Keratinocyte (primary cell): ENCODE measurements around the gene TMCO4. TPM values are rescaled to one million over a fixed set of nuclear protein-coding genes. Genes with fewer than 3 reads are reported as not detected.

Experiments used
- DNase-seq: peaks from one replicate; pipeline ENCODE4 v3.0.0-alpha.2; 2011; ENCODE audit warnings: low read depth, missing footprints, low spot score
- FAIRE-seq: peaks from 2 replicates; lab custom pipeline; 2011; peaks lifted over from hg19 to GRCh38; lab: Jason Lieb, UNC
- H2AFZ ChIP-seq: 2 replicates; pipeline ENCODE4 v1.6.0; 2012; ENCODE audit warnings: low read length, control low read depth, inconsistent platforms; ENCODE audit not compliant: control insufficient read depth
- H3K27ac ChIP-seq: 2 replicates; pipeline ENCODE4 v1.5.1; 2011; ENCODE audit warnings: low read length; ENCODE audit not compliant: control insufficient read depth, insufficient read depth
- H3K27me3 ChIP-seq: 3 replicates; pipeline ENCODE4 v1.6.0; 2011; ENCODE audit warnings: low read length; ENCODE audit not compliant: control insufficient read depth, insufficient read depth; ENCODE audit errors: extremely low read depth
- H3K36me3 ChIP-seq, 2 experiments: 2 replicates in 1 of 2; 3 replicates in 1 of 2; pipeline ENCODE4 v1.5.1; 2011; ENCODE audit warnings: low read length in 2 of 2, mild to moderate bottlenecking in 1 of 2; ENCODE audit not compliant: control insufficient read depth in 2 of 2, insufficient read depth in 2 of 2; ENCODE audit errors: extremely low read depth in 1 of 2
- H3K4me1 ChIP-seq: 3 replicates; pipeline ENCODE4 v1.5.1; 2011; ENCODE audit warnings: low read length; ENCODE audit not compliant: control insufficient read depth, insufficient read depth; ENCODE audit errors: extremely low read depth
- H3K4me2 ChIP-seq: 3 replicates; pipeline ENCODE4 v1.6.0; 2011; ENCODE audit warnings: low read depth, low read length; ENCODE audit not compliant: control insufficient read depth, insufficient read depth; ENCODE audit errors: extremely low read depth
- H3K4me3 ChIP-seq, 3 experiments: fragments of 200-600 bp in 1 of 3; sonication (generic) in 1 of 3; 2 replicates in 2 of 3; 3 replicates in 1 of 3; pipeline ENCODE4 v1.5.1; 2011 to 2016; ENCODE audit warnings: low read length in 3 of 3, mild to moderate bottlenecking in 3 of 3, control low read depth in 2 of 3, inconsistent platforms in 1 of 3, low read depth in 1 of 3, mixed read lengths in 1 of 3, mixed run types in 1 of 3, moderate library complexity in 1 of 3; ENCODE audit not compliant: control insufficient read depth in 2 of 3, insufficient read depth in 2 of 3; ENCODE audit errors: extremely low read depth in 1 of 3
- H3K79me2 ChIP-seq: 2 replicates; pipeline ENCODE4 v1.6.0; 2012; ENCODE audit warnings: low read length; ENCODE audit not compliant: control insufficient read depth, insufficient read depth
- H3K9ac ChIP-seq: 3 replicates; pipeline ENCODE4 v1.6.0; 2011; ENCODE audit warnings: low read length; ENCODE audit not compliant: control insufficient read depth, insufficient read depth; ENCODE audit errors: extremely low read depth
- H3K9me1 ChIP-seq: 3 replicates; pipeline ENCODE4 v1.6.0; 2011; ENCODE audit warnings: low read length; ENCODE audit not compliant: control insufficient read depth, insufficient read depth; ENCODE audit errors: extremely low read depth
- H3K9me3 ChIP-seq: 2 replicates; pipeline ENCODE4 v1.5.1; 2012; ENCODE audit warnings: low read depth, low read length; ENCODE audit not compliant: control insufficient read depth
- H4K20me1 ChIP-seq: 3 replicates; pipeline ENCODE4 v1.6.0; 2011; ENCODE audit warnings: low read length; ENCODE audit not compliant: control insufficient read depth, insufficient read depth; ENCODE audit errors: extremely low read depth
- CTCF ChIP-seq, 3 experiments: IDR thresholded peaks in 1 of 3; conservative IDR thresholded peaks in 1 of 3; optimal IDR thresholded peaks in 1 of 3; 2 replicates in 2 of 3; 3 replicates in 1 of 3; pipeline versions ENCODE3 to v1.5.1; 2011; ENCODE audit warnings: low read length in 3 of 3, mild to moderate bottlenecking in 3 of 3, moderate library complexity in 2 of 3, control low read depth in 1 of 3, inconsistent platforms in 1 of 3; ENCODE audit not compliant: insufficient read depth in 2 of 3; ENCODE audit errors: extremely low read depth in 1 of 3
- EZH2 ChIP-seq: IDR thresholded peaks from one replicate; pipeline ENCODE4 v1.6.1; 2012; ENCODE audit warnings: inconsistent platforms, mild to moderate bottlenecking, low read length, moderate library complexity
- dilution Hi-C: fragments of 300-500 bp; cut with MboI; formaldehyde crosslinking; loops from one replicate; pipeline ENCODE4 v1.7.0; 2020; ENCODE audit warnings: low sequenced_read_pairs; ENCODE audit not compliant: extremely low pct_ligation_motif_present
- polyA plus RNA-seq, 5 experiments: library from polyadenylated mRNA; depleted of rRNA in 3 of 5; stranded (reverse) in 3 of 5; stranded (forward) in 1 of 5; unstranded in 1 of 5; fragments of >200 nt; gene quantifications; 1 replicate in 1 of 5; 2 replicates in 3 of 5; 3 replicates in 1 of 5; pipeline versions ENCODE4 v1.2.1 to v1.2.3, GENCODE V29; 2011 to 2012; ENCODE audit warnings: missing spikeins in 2 of 5, low read depth in 1 of 5, low replicate concordance in 1 of 5

TMCO4 gene
- polyA plus RNA-seq, 1 donor (not counting 4 experiments of a cell fraction or from before 2014, with no cell fraction given), result 1.2 TPM

GRCh38 chr1:19705464-19705863 is 94.3 kb downstream of the TMCO4 start:
- dilution Hi-C loops, result no loop called here

GRCh38 chr1:19704247-19705113 is 95.2 kb downstream of the TMCO4 start:
- H3K79me2 ChIP-seq, result no peaks in the 10 kb centered on the region
- no peak overlapping the region for H3K4me3 ChIP-seq
- no peak overlapping the region for H3K9ac ChIP-seq
- no peaks in the 10 kb centered on the region for H3K4me1 ChIP-seq
- no peak overlapping the region for H2AFZ ChIP-seq
- H3K9me1 ChIP-seq, result no peaks in the 10 kb centered on the region
- TF ChIP-seq EZH2 (no peak), CTCF (optimal IDR thresholded peaks at IDR 0.05 in 1 of 3, IDR thresholded peaks at IDR 0.05 in 1 of 3, conservative IDR thresholded peaks at IDR 0.05 in 1 of 3; ENCODE audit: extremely low read depth in 1 of 3, insufficient read depth in 2 of 3, low read length in 3 of 3) (peak; percentile 91 to 93 (median 92))
- no peak overlapping the region for H3K27ac ChIP-seq
- H3K36me3 ChIP-seq, result no peaks in the 10 kb centered on the region
- no peaks in the 10 kb centered on the region for H3K27me3 ChIP-seq
- dilution Hi-C loops, result no loop called here
- FAIRE-seq (peak; percentile 78), DNase-seq (peak; percentile 15)
- no peak overlapping the region for H3K4me2 ChIP-seq
- no peaks in the 10 kb centered on the region for H4K20me1 ChIP-seq
- no peaks in the 10 kb centered on the region for H3K9me3 ChIP-seq

More at GRCh38 chr1:19705464-19705863, 94.3 kb downstream of the TMCO4 start:
- TF ChIP-seq CTCF (optimal IDR thresholded peaks at IDR 0.05 in 1 of 3, IDR thresholded peaks at IDR 0.05 in 1 of 3, conservative IDR thresholded peaks at IDR 0.05 in 1 of 3; ENCODE audit: extremely low read depth in 1 of 3, insufficient read depth in 2 of 3, low read length in 3 of 3) (no peak), EZH2 (no peak)
- no peak for FAIRE-seq
- no peaks in the 10 kb centered on the region for H3K9me3 ChIP-seq
- no peaks in the 10 kb centered on the region for H3K27me3 ChIP-seq
- no peaks in the 10 kb centered on the region for H3K79me2 ChIP-seq
- no peaks in the 10 kb centered on the region for H4K20me1 ChIP-seq
- no peaks in the 10 kb centered on the region for H3K9me1 ChIP-seq
- H3K9ac ChIP-seq, result no peak overlapping the region
- H2AFZ ChIP-seq, result no peak overlapping the region
- H3K4me3 ChIP-seq, result no peak overlapping the region
- DNase-seq, result no peak
- H3K36me3 ChIP-seq, result no peaks in the 10 kb centered on the region
- H3K27ac ChIP-seq, result no peak overlapping the region
- H3K4me1 ChIP-seq, result no peaks in the 10 kb centered on the region
- no peak overlapping the region for H3K4me2 ChIP-seq
